GM19372 (cell line): Measurements from ENCODE around the gene GSX2.

ENCODE experiments used
- ATAC-seq: cut with Tn5 transposase; IDR thresholded peaks from one replicate; pipeline ENCODE4 v1.9.1; 2021; ENCODE audit warnings: mild to moderate bottlenecking, low read depth, moderate library complexity; ENCODE audit not compliant: unreplicated experiment

The GSX2 gene

DNA sequence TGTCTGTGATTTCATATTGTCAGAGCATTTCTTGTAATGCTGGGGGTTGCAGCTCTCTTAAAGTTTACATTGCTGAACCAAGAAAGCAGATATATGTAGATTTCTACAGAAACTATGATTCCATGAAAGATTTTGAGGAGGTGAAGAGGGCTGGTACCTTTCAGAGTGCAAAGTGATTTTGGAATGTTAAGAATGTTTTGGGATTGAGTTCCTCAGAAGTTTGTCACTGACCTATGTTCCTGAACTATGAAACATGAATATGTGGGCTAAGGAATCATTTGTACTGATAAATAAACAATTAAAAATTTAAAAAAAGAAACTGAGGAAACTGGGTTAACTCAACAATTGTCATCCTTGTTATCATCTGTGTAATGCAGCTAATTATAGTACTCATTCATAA, 23.3 kb upstream of the GSX2 start:
- ATAC-seq: no peak

DNA sequence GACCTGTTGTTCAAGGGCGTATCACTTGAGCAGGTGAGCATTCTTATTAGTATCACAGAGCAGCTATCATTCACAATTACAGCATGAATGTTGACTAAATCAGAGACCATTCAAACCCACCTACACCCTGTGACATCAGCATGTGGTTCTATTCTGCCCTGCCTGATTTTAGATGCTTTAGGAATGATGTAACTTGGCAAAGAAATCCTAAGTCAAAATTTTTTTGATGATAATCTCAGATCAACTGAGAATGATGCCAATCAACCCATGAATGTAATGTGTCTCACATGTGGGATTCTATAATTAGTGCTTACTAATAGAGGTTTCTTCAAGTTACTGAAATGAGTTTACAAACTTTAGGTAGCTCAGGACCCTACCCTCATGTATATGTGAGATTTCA, 22.2 kb upstream of the GSX2 start:
- no peak for ATAC-seq

DNA sequence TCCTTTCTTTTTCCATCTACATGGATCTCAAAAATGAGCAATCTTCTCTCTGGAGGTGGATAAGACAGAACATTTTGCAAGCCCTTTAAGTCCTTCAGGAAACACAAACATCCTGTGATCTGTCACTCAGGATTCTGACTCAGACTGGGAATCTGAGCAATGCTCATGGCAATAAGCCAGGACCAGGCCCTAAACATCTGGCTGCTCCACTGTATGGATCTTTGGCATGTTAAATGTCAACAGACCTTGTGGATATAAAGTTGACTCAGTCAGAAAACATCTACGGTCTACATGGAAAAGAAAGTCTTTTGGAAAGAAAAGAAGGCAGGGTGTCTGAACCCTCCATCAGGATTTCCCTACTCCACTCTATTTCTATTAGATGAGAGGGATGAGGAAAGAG, 17.8 kb upstream of the GSX2 start:
- ATAC-seq: no peak

DNA sequence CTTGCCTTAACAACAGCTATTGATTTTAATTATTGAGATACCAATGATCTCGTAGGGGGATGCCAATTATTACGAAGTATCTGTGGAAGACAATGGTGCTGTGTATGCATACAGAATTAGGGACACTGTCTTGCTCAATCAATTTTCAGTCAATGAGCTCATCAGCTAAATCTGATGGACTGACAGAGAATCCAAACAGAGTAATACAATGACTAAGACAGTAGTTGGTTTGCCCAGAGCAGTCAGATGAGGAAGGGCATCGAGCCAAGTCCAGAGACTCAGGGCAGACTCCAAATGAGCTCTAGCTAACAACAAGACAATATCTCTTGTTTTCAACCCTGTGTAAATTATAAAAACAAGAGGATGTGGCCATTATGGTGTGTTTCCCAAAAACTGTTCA, 14.7 kb upstream of the GSX2 start:
- no peak for ATAC-seq

DNA sequence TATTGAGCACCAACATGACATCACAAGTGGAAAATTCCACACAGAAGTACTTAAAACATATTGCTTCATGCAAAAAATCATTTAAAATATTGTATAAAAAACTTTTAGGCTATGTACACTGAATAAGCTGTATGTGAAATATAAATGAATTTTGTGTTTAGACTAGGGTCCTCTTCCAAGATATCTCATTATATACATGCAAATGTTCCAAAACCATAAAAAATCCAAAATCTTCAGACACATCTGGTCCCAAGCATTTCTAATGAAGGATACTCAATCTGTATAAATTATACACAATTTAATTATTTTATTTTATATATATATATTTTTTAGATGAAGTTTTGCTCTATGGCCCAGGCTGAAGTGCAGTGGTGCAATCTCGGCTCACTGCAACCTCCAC, 10.1 kb upstream of the GSX2 start:
- ATAC-seq: no peak

DNA sequence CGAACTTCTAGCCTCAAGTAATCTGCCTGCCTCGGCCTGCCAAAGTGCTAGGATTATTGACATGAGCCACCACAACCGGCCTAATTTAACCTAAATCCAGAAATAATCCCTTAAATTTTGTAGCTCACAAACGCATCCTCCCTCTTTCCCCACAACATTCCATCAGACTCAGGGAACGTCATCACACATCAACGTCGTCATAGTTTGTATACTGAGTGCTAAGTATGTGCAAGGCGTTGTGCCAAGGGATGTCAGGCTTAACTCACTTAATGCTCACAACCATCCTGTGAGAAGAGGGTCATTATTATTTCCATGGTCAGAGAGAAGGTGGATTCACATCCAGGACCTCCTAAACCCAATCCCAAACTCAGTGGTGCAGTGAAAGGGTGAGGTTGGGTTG, 9.6 kb upstream of the GSX2 start:
- no peak for ATAC-seq

DNA sequence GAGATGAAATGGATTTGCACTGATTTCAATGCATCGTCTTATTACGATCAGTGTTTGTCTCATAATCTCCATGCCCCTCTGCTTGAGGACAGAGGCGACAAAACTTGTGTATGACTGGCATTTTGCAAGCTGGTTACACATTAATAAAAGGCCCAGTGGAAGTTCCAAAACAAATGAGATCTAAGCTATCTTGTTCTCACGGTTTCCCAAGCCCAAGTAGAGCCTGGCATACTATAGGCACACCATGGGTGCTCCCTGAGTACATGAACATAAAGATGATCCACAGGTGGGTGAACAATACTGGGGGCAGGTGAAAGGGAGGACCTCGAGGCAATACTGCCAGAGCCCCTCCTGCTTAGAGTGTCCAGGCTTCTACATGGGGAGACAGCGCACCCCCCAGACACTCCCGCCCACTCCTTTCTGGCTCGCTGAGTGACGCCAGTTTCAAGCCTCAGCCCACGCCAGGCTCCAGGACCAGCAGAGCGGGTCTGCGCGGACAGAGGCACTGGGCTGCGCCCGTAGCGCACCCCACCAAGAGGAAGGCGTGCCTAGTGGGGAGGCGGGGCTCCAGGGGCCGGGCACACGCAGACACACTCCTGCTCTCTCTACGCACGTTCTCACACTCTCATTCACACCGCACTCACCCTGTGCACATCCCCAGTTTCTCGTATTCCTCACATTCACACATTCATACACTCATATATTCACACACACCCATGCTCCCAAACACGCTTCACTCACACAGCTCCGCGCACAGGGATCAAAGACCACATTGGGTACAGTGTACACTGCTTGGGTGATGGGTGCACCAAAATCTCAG, 8.9 kb upstream of the GSX2 start:
- ATAC-seq: no peak

DNA sequence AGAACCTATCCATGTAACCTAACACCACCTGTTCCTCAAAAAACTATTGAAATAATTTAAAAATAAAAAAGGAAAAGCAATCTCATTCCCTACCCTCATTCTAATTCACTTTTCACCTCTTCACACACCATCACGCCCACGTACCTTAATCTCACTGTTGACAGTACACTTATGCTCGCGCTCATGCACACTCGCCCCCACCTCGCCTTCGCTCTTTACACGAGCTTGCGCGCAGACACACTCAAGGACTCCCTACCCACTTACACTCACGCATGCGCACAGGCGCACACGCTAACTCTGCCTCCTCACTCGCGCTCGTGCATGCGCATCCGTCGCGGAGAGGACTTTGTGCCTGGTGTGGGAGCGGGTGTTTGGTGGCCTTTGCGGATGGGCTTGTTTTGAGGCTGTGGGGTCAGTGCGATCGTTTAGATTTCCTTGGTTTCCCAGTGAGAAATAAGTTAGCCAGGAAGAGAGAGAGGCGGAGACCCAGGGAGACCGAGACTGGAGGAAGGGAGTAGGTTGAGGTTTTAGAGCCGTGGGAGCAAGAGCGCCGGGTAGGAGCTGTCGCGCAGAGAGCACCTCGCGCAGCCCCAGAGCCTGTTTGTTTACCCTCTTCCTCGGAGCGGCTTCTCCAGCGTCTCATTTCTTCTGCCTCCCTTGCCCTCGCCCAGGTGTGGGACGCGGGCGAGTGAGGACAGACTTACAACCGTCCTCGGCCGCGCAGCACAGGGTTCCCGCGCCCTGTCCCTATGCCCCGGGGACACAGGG, 8.1 kb upstream of the GSX2 start:
- ATAC-seq: peak; percentile 79

DNA sequence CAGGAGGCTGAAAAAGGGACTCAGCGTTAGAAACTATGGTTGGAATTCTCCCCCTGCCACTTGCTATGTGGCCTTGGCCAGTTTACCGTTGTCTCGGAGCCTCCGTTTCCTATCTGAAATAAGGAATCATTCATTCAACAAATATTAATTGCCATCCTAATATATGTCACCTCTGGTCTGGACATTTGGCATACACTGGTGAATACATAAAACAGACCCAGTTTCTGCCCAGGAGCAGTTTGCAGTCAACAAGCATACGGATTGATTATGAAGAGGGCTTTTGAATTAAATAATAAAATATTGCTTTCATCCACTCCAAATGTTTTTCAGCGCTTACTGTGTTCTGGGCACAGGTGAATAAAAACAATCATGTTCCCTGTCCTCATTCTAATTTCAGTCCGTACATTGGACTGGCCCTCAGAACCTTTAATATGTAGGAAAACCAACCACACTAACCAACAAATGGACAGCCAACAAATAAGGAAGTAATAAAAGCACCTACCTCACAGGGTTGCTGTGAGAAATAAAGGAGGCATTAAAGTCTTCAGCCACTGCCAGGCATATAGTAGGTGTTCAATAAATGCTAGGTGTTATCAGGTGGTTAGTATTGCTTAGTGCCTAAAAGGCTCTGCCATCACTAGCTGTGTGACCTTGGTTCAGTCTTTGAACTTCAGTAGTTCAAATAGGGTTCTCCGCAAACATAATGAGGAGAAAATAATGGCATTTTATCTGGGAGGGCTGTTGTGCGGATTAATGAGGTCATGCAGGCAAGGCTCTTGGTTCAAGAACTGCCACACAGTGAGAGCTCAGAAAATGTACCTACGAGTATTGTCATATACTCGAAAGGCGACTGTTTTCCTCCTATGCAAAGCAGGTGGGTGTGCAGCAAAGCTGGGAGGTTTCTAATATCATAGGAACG, 7.3 kb upstream of the GSX2 start:
- no peak for ATAC-seq

DNA sequence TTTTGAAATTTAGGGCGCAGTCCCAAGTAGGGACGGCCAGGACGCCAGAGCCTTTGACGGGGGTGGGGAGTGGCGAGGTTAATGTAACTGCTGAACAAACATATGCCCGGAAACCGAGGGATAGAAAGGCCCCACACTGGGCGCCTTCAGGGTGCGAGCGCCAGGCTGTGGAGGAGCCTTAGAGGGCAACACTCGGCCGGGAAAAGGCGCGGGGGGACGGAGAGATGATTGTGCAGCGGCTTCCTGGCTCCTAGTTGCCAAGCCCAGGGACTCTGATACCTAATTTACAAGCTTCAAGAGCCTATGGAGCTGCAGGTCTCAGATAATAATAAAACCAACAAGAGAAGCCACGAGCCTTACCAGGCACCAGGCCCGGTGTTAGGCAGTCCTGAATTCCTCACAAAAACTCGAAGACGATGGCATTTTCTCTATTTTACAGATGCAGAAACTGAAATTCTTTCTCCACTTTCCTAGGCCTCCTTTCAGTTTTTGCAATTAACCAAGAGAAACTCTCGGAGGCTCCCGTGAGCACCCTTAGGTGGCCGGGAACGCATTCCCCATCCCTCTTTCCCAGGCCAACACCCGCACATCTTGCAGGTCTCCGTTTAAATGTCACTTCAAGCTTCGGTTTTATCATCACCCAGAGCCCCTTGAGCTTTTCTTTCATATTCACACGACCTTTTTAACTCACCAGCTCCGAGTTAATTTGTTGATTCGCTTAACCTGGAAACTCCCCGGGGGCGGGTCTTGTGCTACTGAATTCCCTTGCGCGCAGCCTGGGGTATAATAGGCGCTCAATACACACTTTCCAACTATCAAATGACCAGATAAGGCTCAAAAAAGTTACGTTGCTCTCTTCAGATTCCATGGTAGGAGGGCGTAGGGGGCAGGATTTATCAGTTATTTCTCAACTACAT, 6.4 kb upstream of the GSX2 start:
- ATAC-seq: no peak

DNA sequence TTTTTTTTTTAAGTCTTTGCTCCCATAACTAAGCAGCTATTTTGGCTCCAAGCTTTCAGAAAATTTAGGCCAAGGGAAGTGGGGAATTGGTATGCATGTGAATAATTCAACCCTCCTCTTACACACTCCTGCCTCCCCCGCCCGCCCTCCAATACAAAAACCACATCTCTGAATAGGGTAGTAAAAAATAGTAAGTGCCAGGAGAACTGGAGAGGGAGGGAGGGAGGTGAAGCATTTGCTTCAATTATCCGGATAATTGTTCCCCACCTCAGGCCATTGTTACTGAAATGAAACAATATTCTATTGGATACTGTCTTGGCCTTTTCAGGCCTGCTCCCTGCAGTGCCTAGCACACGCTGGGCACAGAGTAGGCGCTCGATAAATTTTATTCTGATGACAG, 5.5 kb upstream of the GSX2 start:
- ATAC-seq: no peak

DNA sequence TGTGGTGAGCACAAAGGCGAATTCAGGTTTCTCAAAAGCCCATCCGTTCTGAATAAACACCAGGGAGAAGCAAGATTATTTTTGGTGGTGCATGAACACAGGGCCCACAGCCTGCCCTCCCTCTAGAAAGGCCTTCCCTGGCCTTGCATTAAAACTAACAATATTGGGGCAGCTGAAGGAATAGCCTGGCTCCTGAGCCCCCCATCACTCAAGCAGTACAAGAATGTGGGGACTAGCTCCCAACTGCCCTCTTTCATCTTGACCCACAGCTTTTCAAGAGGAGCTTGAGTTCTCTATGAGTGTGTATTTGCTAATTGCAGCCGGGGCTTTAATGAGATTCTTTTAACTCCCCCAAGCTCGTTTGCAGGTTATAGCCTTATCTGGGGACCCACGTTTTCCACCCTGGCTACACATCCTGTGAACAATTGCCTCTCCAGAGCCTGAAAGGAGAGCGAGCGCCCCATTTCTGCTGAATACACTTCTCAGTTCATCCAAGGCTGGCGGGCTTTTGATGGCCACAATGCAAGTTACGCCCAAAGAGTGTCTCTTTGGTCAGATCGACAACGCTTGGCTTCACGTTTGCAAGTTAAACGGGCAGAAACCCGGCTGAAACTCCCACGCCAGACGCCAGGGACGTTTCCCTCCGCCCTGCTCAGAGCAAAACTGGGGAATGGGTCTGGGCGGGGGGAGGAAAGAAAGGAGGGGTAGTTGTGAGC, 4.7 kb upstream of the GSX2 start:
- no peak for ATAC-seq

DNA sequence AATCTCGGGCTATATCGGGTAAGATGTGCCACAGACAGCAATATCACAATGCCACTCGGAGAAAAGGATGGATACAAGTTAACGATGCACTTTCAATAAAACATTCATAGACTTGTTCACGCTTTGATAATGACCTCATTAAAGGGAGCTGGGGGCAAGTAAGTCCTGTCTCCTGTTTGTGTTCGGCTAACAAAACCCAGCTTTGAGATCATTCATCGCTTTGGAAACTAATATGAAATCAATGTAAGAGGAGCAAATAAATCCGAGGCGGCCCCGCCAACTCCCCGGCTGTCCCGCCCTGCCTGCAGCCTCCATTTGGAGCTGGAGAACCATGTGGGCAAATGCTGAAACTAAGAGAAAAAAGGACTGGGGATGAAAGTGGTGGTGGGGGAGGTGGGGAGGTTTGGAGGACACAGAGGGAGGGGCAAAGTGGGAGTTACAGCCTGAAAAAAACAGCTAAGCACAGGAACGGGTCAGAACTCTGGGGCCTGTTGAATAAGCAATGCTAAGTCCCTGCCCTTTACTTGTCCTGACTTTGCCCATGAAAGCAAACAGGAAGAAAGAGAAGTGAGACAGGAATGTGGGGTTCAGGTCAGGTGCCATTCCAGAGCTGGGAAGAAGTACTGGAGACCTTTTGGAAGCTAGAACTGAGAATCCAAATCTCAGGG, 3.5 kb upstream of the GSX2 start:
- no peak for ATAC-seq

DNA sequence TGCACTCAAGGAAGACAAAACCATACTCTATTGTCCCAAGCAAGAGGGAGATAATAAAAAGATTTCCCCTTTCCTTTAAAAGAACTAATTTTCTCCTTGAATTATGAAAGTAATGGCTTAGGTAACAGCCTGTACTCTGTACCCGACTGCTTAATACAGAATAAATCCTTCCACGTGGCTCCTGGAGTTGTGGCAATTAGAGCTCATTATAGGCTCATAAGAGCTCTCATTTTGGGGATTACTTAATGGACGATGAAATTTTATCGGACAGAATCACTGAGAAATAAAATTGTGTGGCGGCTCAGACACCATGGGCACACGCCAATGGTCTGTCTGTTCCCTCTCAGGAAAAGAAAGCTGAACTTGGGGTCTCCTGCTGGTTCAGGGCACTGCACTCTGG, 2.8 kb upstream of the GSX2 start:
- no peak for ATAC-seq

DNA sequence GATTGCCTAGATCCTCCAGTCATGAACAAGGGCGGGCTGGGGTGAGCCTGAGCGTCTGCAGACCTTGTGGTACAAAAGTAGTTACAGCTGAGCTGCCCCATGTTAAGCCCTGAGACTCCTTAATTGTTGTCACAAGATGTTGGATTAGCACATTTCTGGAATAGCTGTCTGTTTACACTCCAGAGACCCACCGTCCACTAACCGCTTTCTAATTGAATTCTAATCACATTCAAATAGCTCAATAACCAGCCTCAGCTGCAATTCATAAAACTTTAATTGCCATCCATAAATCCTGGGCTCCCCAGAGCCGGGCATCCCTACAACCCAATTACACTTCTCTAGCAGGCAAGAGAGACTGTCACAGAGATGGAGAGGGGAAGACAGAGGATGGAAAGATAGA, 1.6 kb upstream of the GSX2 start:
- ATAC-seq: no peak

DNA sequence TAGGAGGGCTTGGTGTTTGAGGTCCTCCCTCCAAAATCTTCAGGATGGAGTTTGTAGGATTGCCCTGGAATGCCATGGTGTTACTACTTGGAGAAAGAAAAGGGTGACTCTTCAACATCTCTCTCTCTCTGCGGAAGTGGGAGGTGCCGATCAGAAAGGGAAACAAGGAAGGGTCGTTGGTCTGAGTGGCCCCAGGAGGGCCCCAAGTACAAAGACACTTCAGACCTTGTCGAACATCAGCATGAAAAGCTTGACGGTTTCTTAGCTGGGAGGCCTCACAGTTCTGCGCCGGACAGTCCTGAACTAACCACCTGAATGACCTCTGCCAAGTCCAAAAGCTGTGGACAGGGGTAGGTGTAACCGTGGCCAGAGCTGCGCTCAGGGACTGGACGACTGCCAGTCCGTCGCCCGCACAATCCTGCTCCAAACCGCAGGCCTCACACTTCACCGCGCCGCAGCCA, 646 bp upstream of the GSX2 start:
- no peak for ATAC-seq

DNA sequence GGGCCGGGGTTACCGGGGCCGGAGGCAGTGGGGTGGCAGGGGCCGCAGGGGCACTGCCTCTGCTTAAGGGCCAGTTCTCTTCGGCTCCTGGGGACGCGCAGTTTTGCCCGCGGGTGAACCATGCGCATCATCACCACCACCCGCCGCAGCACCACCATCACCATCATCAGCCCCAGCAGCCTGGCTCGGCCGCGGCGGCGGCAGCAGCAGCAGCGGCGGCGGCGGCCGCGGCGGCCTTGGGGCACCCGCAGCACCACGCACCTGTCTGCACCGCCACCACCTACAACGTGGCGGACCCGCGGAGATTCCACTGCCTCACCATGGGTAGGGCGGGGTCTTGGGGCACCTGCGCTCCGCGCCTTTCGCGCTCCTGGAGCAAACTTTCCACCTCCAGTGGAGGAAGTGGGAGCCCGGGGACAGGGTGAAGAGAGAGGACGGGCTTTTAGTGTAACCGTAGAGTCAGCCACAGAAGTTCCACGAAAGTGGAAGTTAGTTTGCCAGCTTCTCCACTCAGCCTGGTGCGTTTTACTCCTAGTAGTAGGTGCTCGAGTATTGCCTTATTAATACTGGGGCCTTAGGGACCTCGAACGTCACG, 729 bp downstream of the GSX2 start:
- ATAC-seq: no peak
